CD1c-positive myeloid dendritic cell (primary cell): ENCODE data around the gene SLC26A8.
"Not testable (repeated sequence)": the region's sequence is repeated elsewhere in the genome, so short reads cannot be mapped to it uniquely, and the experiment has no call there.

ENCODE experiments used
- DNase-seq: peaks from one replicate; pipeline ENCODE4 v3.0.0-alpha.2; 2016; ENCODE audit errors: extremely low spot score

The SLC26A8 gene

DNA sequence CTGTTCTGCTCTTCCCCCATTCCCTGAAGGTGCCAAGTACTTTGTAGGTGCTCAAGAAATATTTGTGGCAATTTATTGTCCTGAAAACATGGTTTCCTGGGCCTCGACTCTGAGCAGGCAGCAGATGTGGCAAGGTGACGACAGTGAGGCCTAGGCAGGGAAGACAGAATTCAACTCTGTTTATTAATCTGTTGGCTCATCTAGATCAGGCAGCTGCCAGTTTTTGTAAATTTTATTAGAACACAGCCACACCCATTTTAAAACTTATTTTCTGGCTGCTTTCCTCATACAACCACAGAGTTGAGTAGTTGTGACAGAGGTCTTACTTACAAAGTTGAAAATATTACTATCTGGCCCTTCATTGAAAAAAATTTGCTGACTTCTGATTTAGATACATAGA is 27.7 kb upstream of the SLC26A8 start:
- no peak for DNase-seq

DNA sequence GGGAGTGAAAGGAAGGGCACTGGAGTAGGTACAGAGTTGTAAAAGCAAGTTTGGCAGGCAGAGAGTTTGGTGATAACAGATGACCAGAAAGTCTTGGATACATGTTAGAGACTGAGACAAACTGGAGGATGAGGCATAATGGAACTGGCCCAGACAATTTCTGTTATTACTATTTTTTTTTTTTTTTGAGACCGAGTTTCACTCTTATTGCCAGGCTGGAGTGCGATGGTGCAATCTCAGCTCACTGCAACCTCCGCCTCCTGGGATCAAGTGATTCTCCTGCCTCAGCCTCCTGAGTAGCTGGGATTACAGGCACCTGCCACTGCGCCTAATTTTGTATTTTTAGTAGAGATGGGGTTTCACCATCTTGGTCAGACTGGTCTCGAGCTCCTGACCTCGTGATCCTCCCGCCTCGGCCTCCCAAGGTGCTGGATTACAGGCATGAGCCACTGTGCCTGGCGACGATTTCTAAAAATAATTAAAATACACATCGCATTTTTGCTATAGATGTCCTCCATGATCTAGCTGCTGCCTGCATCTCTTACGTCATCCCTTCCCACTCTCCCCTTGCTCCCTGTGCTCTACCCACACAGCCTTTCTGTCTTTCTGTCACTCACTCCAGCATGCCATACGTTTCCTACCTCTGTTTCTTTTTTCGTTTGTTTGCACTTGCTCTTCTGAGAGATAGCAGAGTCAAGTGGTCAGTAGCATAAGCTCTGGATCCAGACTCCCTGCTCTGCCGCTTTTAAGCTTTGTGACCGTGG is 26.7 kb upstream of the SLC26A8 start:
- no peak for DNase-seq

DNA sequence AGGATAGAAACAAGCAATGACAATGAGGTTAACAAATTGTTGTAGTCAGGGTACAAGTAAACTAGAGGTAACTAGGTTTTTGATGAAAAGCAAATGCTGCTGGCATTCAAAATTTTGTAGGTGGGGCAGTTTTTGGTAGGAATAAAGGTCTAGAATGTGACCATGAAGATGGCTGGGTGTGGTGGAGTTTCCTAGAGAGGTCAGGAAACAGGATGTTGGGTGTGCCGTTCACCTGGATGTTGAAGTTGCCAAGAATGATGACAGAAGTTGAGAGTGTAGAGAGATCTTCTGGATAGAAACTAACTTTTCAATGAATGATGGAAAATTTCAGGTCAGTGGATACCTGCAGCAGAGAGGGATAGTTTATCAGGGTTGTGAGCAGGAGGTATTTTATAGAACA is 25.9 kb upstream of the SLC26A8 start:
- DNase-seq, result no peak

DNA sequence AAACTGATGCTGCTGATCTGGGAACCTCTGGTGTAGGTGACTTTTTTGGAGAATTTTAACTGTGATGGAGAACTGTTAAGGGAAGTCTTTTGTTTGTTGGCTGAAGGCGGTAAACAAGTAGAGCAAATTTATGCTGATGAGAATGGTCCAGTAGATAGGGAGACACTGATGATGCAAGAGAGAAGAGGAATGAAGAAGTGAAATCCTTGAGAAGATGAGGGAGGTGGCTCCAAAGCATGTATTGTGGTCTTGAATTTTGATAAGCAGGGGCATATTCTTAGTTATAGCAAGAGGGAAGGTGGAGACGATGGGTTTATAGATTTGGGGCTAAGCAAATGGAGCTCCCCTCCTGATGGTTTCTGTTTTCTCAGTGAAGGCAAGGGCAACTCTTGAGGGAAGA is 25.1 kb upstream of the SLC26A8 start:
- no peak for DNase-seq

DNA sequence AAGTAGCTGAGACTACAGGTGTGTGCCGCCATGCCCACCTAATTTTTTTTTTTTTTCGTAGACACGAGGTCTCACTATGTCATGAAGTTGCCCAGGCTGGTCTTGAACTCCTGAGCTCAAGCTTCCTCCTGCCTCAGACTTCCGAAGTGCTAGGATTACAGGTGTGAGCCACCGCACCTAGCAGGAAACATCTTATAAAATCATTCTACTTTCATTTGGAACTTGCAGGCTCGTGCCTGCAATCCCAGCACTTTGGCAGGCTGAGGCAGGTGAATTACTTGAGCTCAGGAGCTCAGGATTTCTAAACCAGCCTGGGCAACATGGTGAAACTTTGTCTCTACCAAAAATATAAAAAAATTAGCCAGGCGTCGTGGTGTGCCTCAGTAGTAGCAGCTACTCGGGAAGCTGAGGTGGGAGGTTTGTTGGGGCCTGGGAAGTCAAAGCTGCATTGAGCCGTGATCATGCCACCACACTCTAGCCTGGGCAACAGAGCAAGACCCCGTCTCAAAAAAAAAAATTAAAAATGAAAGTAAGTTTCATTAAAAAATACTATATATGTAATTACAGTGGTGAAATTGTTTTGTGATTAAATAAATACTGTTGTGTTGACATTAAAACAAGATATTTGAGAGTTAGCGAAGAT is 18.3 kb upstream of the SLC26A8 start:
- no peak for DNase-seq

DNA sequence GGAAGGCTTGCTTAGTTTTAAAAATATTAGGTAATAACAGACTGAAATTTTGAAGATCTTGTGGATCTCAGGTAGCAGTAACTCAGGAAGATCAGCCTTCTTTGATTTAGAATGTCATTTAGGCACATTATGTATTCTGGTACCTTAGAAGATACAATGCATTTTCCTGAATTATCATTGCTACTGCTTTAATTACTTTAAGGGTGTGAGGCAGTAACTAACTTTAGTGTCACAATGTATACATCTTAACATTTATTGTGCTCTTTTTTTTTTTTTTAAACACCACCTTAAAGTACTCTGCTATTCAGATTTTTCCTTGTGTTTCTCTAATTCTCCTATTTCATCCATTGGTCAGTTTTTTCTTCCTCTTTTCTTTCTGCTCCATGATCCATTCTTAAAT is 16.5 kb upstream of the SLC26A8 start:
- no peak for DNase-seq

DNA sequence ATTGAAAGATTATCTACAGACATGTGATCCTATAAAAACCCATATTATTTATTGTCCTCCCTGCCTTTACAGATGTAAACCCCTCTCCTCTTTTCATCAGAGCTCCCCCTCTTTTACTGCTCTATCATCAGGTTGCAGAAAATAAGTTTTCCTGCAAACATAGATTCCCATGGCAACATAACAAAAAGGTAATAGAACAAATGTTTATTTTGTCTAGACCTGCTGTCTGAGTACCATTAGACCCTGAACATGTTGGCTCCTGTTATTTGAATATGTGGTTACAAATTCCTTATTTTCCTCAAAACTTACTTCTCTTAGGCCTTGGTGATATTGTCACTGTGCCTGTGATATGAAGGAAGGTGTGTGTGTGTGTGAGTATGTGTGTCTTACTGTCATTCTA is 14.7 kb upstream of the SLC26A8 start:
- no peak for DNase-seq

DNA sequence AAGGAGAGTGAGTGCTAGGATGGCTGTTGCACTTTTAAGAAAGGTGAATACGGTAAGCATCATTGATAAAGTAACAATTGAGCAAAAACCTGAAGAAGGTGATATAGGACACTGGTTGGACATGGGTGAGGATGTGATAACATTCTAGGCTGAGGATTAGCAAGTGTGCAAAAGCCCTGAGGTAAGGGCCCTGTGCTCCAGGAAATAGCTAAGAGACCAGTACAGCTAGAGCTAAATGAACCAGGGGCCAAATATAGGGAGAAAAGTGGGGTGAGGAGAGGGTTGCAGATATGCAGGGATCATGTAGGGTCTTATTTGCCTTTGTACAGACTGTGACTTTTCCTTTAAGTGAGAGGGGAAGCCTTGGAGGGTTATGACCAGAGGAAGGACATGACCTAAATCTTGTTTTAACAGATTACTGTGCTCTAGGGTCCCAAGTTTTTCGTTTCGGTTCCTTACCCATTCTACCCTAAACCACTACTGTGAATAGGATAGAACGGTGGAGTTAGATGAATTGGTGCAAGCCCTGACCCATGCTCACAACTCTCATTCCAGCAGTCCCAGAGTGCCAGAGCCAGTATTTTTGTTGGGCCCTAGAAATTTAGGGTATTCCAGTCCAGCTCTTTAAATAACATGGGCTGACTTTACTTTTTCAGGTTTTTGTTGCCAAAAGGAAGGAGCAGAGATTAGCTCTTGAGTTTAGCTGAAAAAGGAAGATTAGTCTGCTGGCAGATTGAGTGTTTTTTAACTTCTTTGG is 13.9 kb upstream of the SLC26A8 start:
- DNase-seq, result peak; percentile 45

DNA sequence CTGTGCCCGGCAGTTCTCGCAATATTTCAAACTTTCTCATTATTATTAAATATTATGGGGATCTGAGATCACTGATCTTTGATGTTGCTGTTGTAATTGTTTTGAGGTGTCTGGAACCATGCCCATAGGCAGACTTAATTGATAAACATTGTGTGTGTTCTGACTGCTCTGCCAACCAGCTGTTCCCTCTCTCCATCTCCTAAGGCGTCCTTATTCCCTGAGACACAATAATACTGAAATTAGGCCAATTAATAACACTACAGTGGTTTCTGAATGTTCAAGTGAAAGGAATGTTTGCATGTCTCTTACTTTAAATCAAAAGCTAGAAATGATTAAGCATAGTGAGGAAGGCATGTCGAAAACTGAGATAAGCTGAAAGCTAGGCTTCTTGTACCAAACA is 10.8 kb upstream of the SLC26A8 start:
- DNase-seq, result no peak

DNA sequence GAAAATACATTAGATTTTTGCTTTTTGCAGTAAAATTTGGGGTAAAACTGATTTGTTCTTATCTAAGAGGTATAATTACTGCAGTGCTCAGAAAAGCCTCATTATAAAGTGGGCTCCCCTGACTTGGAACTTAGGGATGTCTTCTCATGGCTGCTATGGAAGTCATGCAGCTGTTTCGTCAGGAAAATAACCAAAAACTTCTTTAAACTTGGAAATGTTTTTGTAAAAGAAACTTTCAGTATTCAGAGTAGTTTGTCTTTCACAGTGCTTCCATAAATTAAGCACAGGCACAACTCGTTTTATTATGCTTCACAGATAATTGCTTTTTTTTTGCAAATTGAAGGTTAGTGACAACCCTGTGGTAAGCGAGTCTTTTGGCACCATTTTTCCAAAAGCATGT is 10.0 kb upstream of the SLC26A8 start:
- no peak for DNase-seq

DNA sequence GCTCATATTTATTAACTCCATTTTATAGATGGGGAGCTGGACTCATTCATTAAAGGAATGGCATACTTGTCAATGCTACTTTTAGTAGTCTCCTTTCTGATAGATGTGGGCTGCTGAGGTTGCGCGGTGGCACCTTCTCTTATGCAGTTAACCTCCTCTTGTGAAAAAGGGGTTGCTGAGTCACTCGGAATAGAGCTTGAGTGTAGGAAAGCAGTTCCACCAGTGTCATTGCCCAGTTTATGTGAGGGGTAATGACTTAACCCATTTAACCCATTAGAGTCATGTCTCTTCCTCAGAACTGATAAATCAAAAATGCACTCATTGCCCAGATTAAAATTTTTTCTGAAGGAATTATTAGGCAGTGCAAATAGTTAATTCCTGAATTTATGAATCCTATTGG is 9.5 kb upstream of the SLC26A8 start:
- peak; percentile 38 for DNase-seq

DNA sequence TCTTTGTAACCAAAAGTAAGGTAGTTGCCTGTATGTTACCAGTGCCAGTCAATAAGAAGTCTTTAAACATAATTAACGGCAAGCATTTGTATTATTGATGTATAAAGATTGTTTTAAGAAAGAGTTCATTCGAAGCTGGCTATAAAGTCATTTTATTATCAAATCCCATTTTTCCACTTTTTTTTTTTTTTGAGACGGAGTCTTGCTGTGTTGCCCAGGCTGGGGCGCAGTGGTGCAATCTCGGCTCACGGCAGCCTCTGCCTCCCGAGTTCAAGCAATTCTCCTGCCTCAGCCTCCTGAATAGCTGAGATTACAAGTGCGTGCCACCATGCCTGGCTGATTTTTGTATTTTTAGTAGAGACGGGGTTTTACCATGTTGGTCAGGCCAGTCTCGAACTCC is 8.7 kb upstream of the SLC26A8 start:
- not testable (repeated sequence) for DNase-seq

DNA sequence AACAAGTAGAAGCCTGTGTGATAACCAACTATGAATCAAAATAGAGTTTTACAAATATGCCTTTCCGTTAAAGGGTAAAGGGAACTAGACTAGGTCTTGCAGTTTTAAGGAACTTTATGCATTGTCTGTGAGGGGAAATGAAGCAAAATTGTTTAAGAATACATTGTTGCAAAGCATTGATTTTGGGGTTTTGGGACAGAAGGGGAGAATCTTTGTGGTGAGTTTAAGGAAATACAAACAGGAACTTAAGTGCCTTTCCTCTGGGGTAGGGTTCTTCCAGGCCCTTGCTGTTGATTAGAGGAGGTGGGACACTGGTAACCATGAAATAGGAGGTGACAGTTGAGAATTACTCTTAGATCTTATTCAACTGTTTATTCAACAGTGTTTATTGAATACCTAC is 7.8 kb upstream of the SLC26A8 start:
- DNase-seq, result peak; percentile 80

DNA sequence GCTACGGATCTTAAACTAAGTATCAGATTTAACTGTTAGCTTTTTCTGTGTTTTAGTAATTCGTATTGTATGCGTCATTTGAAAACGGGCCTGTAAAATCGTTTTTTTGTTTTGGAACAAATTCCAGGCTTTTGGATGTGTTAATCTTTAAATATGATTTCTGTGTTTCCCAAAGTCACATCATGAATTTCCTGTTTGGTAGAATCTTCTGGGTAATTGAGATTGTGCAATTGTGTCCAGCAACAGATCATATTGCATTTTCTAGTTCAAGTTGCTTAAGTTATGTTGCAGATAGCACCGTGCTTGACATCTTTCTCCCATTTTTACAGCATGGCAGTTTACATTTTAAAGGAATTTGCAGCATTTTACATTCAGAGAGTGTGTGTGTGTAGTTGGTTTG is 5.0 kb upstream of the SLC26A8 start:
- DNase-seq, result peak; percentile 66

DNA sequence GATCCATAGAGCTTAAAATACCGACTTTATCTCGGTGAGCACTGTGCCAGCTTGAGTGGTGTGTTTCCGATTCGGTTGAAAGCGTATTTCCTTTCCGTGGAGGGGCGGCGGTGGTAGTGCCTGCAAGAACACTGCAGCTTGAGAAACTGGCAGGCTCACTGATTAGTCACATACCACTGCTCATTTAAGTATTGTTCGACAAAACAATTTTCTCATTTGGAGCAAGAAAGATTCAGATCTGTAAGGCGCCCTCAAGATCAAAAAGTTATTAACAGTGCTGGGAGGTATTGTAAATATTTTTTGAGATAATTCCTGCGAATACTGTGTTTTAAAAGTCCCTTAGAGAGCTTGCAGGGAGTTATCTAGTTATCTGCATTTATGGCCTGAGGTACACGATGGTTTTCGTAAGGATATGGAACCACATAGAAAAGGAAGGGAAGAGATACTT is 4.5 kb upstream of the SLC26A8 start:
- DNase-seq, result peak; percentile 57

DNA sequence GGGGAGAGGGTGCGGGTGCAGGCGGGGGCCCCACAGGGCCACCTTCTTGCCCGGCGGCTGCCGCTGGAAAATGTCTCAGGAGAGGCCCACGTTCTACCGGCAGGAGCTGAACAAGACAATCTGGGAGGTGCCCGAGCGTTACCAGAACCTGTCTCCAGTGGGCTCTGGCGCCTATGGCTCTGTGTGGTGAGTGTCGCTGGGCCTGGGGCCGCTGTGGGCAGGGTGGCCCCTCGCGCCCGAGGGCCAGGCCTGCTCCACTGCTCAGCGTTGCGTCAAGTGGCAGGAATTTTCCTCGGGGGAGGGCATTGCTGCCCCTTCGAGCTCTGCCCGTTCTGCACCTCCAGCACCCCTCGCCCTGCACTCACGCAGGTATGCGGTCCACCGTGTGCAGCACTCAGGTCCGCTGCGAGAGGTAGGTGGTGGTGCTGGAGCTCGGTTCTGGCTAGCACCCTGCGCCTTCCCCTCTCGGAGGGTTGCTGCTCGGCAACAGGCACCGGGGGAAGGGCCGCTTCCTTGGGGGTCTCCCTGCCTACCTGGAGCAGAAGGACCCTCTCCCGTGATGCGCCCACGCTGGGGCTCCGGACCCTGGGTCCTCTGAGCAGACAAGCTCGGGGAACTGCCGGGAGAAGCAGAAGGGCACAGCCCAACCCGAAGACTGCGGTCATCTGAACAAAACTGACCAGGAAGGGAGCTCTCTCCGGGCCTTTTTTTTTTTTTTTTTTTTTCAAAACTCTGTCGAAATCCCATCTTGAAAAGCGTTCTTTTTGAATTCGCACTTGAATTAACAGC is 3.8 kb upstream of the SLC26A8 start:
- no peak for DNase-seq

DNA sequence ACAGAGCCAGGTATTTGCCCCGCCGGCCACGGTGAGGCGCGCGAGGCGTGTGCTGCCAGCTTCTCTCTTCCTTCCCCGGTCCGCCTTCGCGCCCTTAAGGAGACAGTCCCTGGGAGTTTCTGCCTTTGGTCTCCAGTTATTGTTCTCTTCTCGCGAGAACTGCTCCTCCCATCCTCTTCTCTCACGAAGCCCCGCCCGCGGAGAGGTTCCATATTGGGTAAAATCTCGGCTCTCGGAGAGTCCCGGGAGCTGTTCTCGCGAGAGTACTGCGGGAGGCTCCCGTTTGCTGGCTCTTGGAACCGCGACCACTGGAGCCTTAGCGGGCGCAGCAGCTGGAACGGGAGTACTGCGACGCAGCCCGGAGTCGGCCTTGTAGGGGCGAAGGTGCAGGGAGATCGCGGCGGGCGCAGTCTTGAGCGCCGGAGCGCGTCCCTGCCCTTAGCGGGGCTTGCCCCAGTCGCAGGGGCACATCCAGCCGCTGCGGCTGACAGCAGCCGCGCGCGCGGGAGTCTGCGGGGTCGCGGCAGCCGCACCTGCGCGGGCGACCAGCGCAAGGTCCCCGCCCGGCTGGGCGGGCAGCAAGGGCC is 3.2 kb upstream of the SLC26A8 start, which contains the start of gene MAPK14:
Gene MAPK14, plus strand, starts transcription at position 308 of the 587 bp plus-strand sequence. CDS start 350 bp downstream, outside the sequence.
- peak; percentile 100 for DNase-seq

DNA sequence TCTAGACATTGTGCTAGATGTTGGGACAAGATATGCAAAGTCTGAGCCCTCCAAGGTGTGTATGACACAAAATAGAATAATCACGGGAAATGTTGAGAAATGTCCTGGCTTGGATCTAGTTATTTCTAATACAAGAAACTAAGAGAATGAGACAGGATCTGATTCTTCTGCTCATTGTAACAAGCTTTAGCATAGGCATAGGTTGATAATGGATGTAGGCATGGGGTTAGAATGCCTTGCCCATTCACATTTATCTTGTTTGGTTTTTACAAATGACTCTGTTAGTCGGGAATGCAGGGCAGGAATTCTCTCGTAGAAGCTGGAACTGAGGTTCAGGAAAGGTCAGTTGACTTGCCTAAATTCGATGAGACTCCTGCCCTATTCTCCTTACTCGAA is 1.5 kb upstream of the SLC26A8 start:
- no peak for DNase-seq

DNA sequence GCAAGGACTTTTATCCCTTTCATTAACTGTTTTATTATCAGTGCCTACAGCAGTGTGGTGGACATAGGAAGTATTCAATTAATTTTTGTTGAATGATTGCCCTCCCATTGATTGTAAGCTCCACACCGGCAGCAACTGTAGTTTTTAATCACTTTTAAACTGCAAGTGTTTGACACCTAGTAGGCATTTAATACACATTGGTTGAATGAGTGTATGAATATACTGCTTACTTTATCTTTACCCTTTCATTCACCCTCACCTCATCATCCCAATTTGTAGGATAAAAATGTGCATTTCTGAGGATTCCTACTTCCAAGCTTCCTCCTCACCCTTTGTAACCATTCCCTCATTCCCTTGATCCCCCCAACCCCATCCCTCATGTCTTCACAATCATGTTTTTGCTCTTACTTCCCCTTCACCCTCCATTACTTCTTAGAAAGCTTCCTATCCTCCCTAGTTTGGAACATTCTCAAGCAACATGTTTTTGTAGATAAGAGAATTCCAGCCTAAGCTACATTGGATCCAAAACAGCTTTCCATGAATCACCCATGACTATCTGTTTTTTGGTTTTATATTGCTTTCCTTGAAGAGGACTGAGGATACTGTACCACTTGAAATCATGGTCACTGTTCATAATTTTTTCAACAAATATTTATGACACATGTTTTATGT is 955 bp upstream of the SLC26A8 start:
- no peak for DNase-seq

DNA sequence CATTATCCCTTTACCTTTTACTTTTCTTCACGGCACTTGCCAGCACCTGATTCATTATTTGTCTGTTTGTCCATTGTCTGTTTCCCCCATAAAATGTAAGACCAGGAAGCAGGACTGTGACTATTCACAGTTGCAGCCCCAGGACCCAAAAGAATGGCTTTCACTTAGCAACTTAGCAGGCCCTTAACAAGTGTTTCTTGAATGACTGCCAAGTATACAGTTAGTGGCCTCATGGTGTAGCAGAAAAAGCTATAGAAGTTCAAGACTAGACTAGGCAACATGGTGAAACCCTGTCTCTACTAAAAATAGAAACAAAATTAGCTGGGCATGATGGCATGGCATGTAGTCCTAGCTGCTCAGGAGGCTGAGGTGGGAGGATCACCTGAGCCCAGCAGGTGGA is 4.3 kb downstream of the SLC26A8 start:
- no peak for DNase-seq

DNA sequence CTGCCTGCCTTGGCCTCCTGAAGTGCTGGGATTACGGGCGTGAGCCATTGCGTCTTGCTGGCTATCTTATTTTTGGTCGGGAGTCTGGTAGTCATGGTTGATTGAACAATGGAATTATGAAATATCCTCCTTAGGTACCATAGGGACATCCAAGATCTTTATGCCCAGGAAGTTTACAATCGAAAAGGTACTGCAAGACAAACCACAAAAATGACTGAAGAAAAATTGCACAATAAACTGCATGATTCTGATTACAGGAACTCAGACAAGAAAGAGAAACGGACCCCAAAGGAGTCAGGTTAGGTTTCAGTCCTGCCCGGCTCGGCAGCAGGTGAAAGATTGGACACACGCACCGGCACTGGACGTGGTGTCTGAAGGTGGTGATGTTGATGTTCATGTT is 5.3 kb downstream of the SLC26A8 start:
- DNase-seq, result peak; percentile 43
